Fibroblast of skin of scalp (primary cell): ENCODE results near the gene SMIM10. TPM values are rescaled to one million over a fixed set of nuclear protein-coding genes. Genes with fewer than 3 reads are reported as not detected.
"Not testable (repeated sequence)": the region's sequence is repeated elsewhere in the genome, so short reads cannot be mapped to it uniquely, and the experiment has no call there.

Experiments
- DNase-seq: peaks from one replicate; pipeline ENCODE4 v3.0.0-alpha.2; 2013
- polyA plus RNA-seq, 2 experiments: library from polyadenylated mRNA; unstranded; fragments of 120-200 nt; gene quantifications; one replicate each; pipeline ENCODE4 v1.2.1, GENCODE V29; 2013; ENCODE audit not compliant: insufficient read length in 2 of 2

SMIM10 gene
- 4.0 TPM for polyA plus RNA-seq (2013, experiment 1 of 2; ENCODE audit: insufficient read length)
- 5.2 TPM for polyA plus RNA-seq (2013, experiment 2 of 2; ENCODE audit: insufficient read length)

DNA sequence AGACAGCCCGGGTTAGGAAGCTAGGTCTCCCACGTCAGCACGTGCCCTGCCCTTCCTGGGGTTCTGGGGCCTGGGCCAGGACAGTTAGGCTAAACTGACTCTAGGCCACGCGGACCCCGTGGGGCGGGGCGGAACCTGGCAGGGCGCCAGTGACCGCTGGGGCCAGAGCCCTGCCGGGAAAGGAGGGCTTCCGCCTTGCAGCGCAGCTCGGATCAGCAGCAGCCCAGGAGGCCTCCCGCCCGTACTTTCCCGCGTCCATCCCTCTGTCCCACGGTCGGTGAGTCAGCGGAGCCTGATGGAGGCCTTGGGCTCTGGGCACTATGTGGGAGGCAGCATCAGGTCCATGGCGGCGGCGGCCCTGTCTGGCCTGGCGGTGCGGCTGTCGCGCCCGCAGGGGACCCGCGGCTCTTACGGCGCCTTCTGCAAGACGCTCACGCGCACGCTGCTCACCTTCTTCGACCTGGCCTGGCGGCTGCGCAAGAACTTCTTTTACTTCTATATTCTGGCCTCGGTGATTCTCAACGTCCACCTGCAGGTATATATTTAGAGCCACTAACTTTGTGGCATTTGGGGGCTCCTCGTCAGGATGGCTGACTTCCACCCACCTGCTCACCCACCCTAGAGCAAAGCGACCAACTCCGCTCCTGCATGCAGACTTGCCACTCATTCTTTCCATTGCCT is at the start of gene SMIM10:
Gene SMIM10 (plus strand): TSS at position 191 of the 681 bp plus-strand sequence. CDS start 105 bp downstream, at position 296.
- peak; percentile 75 for DNase-seq

DNA sequence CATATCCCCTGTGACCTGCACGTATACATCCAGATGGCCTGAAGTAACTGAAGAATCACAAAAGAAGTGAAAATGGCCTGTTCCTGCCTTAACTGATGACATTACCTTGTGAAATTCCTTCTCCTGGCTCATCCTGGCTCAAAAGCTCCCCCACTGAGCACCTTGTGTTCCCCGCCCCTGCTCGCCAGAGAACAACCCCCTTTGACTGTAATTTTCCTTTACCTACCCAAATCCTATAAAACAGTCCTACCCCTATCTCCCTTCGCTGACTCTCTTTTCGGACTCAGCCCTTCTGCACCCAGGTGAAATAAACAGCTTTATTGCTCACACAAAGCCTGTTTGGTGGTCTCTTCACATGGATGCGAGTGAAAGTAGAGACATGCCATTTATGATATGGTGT is 44.4 kb upstream of the SMIM10 start:
- not testable (repeated sequence) for DNase-seq

DNA sequence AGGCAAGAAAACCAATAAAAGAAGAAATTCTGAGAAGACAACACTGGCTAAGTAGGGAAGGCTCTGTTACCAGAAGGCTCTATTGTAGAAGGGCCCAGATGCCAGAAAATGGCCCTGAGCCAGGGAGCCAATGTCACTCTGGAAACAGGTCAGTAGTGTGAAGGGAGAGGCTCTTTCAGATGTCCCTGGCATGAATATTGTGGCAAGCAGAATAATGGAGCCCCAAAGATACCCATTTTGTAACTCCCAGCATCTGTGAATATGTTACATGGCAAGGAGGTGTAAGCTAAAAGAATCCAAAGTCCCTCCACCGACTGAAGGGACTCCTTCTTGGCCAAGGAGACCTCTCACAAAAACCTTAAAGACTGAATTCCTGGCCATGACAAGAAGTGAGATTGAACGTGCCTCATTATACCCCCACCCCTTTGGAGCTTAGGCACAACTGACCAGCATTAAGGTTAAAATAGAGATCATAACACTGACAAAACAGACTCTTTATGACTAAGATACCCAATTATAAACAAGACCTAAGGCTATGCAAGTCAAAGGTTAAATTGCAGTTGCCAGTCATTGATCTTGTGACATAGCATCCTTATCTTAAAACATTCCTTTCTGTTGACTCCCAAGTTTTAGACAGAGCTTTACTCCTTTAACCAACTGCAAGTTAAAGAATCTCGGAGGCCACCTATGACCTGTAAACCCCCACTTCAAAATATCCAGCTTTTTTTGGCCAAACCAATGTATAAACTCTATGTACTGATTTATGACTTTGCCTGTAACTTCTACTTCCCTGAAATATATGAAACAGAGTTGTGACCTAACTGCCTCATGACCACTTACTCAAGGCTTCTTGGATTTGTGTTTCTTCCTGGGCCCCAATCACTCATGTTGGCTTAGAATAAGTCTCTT is 42.2 kb upstream of the SMIM10 start:
- peak; percentile 22 for DNase-seq

DNA sequence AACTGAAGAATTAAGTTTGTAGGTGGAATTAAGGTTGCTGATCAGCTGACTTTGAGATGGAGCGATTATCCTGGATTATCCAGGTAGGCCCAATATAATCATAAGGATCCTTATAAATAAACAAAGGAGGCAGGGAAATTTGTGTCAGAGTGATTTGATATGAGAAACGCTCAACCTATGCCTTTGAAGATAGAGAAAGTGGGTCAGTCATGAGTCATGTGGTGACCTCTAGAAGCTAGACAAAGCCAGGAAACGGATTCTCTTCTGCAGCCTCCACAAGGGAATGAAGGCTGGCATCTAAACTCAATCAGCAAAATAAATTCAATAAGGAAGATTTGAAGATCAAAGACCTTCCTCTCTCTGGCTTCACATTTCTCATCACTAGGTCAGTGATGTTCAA is 41.5 kb upstream of the SMIM10 start:
- no peak for DNase-seq

DNA sequence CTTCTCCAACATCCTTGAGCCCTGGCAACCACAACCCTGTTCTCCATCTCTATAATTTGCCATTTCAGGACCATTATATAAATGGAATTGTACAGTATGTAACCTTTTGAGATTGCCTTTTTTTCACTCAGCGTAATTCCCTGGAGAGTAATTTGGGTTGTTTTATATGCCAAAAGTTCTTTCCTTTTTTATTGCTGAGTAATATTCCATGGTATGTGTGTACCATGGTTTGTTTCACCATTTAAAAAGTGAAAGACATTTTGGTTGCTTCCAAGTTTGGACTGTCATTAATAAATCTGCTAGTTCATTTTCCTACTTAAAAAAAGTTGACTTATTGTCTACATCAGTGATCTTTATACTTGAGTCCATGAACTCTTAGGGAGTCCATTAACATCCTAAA is 33.0 kb upstream of the SMIM10 start:
- no peak for DNase-seq

DNA sequence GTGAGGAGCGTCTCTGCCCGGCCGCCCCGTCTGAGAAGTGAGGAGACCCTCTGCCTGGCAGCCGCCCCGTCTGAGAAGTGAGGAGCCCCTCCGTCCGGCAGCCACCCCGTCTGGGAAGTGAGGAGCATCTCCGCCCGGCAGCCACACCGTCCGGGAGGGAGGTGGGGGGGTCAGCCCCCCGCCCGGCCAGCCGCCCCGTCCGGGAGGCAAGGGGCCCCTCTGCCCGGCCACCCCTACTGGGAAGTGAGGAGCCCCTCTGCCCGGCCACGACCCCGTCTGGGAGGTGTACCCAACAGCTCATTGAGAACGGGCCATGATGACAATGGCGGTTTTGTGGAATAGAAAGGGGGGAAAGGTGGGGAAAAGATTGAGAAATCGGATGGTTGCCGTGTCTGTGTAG is 30.4 kb upstream of the SMIM10 start:
- DNase-seq: not testable (repeated sequence)

DNA sequence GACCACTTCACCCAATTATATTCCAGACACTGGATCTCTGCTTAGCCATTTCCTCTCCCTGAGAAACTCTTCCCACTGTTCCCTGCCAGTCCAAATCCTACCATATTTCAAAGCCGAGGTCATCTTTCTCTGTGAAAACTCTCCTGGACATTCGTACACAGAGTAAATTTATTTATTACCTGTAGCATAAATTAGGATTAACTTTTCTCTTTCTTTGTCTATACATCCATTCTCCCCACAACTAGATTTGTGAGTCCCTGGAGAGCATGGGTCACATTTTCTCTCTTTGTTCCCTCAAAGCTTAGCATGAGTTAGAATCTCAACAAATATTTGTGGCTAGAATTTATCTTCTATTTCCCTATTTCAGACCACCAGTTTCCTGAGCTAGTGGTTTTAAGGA is 27.8 kb upstream of the SMIM10 start:
- DNase-seq: peak; percentile 17

DNA sequence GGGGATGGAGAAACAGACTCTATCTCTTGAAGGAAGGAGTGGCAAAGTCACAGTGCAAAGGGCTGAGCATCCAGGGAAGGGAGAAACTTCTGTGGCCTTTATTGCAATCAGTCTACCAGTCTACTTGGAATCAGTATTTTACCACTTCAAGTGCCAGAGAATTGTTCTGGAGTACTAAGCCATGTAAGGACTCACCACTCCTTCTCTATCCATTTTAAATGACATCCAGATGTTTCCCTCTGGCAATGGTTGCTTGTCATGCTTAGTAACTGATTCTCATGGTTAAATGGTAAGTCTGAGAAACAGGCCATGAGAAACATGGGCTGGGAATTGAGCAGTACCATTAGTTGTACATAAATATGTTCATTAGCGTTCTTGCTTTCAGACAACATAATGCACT is 21.1 kb upstream of the SMIM10 start:
- peak; percentile 38 for DNase-seq

DNA sequence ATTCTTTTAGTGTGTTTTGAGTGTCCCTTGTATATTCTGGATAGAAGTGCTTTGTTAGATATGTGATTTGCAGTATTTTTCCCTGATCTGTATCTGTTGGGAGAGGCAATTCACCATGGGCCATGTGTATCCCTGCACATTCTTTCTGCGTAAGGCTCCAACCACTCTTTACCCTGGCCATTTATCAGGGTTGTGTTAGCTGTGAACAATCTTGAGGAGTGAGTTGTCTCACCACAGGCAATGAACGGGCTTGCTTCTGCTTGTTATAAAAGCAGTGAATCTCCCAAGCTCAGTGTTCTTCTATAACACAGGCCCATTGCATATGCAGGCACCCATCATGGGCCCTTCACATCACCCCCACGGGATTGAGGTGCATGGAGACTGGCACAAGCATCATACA is 18.9 kb upstream of the SMIM10 start:
- DNase-seq: no peak

DNA sequence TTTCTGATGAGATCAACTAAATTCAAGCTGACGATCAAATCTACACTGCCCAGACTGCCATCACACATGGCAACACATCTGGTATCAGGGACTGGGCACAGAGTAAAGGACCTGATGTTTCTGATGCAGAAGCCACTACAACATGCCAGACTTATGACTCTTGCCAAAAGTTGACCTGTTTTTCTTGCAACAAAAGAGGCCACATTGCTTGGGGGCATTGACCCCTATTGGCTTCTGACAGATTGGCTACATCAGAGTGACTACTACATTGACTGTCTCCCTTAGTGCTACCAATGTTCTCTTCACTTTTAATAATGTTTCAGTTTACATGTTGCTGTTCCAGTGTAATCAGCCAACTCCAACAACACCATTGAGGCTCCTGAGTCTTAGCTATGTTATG is 15.3 kb upstream of the SMIM10 start:
- DNase-seq: no peak

DNA sequence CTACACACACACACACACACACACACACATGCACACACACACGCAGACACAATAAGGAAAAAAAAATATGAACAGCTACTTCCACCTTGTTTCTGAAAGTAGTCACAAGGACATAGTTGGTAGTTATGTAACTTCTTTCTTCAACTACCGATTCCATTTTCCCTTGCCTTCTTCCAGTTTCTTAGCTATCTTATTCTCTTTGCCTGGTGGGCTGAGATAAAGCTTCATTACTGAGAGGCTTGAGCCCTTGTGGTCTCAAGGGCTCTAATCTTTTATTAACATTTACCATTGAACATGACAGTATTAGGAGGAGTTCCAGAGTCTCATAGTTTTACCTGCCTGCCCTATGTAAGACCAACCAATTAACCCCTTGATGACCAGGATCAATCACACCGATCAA is 8.9 kb upstream of the SMIM10 start:
- DNase-seq: no peak

DNA sequence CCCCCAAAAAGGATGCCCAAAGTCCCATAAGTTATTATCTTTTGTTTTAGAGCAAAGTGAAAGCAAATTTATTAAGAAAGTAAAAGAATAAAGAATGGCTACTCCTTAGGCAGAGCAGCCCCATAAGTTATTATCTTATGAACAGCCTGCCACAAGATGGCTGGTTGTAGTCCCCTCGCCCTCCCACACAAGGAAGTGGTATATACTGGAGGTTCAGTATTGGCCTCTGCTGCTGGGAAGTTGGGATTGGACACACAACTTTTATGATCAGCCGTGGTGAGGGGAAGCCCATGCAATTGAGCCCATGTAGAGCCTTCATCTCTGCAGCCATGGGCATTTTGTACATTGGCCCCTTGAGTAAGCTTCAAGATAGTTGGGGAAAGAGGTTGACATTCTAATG is 8.0 kb upstream of the SMIM10 start:
- DNase-seq: no peak

DNA sequence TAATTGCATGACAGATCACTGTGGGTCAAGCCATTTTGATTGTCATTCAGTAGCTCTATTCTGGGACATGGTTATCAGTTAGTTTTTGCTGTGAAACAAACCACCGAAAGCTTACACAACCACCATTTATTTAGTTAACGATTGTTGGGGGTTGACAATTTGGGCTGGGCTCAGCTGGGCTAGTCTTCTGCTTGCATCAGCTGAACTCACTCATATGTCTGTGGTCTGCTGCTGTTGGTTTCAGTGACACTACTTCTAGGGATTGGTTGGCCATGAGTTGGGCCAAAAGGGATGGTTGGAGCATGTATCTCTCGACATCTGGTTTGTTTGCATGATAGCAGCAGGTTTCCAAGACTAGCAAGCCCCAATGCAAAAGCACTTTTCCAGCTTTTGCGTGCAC is 5.3 kb upstream of the SMIM10 start:
- DNase-seq: no peak

DNA sequence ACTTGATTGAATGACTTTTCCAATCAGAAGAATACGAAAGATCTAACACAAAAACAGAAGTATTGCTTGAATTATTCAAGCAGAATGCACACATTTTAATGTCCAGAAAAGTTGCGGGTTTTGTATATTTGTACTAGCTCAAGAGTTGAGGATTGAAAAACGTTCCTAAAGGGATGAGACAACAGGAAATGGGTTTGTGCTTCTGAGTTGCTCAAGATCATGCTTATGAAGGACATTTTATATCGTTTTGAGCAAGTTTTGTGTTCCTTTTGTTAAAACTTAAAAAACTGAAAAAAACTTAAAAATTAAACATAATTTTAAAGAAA is 353 bp upstream of the SMIM10 start:
- no peak for DNase-seq

DNA sequence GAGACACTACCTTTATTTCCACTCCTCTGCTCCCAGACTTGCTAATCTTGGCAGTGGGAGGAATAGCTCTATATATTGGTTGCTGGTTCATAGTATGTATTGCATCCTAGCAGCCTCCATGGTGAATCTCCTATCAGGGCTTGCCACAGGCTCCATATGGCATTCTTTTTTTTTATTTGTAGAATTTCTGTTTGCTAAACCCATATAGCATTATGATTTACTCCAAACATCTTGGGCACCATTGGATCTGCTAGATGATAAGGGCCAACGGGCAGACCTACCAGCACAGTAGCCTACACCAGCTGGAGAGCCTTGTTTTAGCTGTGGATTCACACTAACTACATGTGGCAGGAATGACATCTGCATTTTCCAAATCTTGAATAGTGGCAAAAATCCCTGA is 6.9 kb downstream of the SMIM10 start:
- no peak for DNase-seq

DNA sequence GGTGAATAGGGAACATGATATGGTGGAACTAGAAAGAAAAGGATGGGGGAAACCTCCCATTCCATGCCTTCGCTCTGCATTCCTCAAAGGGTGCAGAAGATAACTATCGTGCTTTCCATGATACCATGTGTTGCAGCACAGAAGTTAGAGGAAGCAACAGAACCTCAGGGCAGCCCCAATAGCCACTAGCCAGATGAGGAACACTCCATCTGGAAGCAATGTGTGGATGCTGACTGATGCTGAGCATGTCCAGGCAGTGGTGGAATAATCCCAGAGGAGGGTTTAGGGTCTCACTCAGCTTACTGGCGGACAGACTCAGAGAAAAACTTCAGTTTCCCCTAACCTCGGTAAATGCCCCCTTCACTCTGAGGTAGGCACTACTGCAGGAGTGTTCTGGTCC is 7.5 kb downstream of the SMIM10 start:
- no peak for DNase-seq

DNA sequence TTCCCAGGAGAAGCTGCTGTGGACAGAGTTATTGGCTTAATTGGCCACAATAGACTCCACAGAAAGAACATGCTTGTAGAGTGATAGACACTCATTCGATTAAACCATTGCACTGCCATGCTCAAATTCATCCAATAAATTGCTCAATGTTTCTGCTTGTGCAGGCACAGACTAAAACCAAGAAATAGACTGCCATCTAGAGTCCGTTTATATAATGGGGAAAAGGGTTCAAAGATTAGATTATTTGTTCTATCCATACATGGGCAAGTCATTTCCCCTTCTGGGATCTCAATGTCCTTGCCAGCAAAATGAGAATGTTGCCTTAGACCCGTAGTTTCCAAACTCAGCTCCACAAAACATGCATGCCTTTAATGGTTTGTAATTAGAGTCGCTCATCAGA is 8.7 kb downstream of the SMIM10 start:
- DNase-seq: peak; percentile 71

DNA sequence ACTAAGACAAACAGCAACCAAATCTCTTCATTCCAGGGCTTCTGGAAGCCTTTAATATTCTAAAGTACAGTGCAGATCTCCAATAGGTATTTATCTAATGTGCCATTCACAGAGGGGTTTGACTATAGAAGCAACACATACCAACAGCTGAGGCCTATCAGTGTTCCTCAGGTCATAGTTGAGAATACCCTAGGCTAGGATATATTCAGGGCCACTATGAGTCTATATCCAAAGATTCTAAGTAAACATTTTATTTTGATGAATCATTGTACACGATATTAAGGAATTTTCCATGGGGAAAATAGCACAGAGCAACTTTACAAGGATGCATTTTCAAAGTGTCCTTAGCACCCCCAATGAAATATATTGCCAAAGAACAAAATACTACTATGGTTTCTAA is 9.7 kb downstream of the SMIM10 start:
- DNase-seq: peak; percentile 50

DNA sequence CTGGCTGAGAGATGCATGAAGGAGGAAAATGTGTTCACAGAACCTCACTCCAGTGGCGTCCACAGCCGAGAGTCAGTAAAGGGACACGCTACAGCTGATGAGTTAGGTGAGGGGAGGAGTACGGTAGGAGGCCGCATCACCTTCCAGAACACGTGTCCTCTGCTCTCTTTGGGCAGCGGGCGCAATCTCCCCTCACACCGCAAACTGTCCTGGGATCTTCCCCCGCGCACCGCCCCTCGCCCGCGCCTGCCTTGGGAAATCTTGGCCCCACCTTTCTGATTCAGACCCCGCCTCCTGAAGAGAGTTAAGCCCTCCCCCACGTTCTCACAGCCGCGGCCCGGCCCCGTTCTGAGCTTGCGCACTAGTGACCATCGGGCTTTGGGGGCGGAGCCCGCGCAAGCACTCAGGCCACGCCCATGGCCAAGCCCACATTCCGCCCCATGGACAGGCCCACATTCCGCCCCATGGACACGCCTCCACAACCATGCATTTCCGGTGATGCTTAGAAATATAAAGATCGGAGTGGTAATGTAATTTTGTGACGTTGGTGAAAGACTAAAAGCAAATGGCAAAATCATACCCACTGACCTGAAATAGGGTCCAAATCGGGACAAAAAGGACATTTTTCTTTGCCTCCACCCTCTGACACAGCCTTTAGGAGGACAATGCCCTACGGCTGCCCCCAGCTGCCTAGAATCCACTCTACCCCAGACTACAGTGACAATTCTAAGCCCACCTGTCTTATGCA is 13.3 kb downstream of the SMIM10 start:
- DNase-seq: peak; percentile 91

DNA sequence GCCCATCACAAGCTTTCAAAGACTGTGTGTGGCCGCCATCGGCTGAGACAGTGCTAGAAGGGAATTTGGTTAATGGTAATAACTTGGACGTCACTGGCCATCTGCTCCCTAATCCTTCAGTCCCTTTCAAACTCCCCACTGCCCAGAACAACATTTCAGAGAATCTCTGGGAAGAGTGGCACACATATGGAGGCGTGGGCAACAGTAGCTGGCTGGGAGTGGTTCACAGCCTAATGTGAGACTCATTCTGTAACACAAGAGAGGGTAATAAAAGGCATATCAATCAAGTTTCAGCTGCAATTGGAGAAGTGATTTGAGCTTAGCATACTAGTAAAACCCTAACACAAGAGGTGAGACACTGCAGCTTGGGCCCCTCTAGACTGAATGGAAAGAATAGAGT is 15.4 kb downstream of the SMIM10 start:
- no peak for DNase-seq

DNA sequence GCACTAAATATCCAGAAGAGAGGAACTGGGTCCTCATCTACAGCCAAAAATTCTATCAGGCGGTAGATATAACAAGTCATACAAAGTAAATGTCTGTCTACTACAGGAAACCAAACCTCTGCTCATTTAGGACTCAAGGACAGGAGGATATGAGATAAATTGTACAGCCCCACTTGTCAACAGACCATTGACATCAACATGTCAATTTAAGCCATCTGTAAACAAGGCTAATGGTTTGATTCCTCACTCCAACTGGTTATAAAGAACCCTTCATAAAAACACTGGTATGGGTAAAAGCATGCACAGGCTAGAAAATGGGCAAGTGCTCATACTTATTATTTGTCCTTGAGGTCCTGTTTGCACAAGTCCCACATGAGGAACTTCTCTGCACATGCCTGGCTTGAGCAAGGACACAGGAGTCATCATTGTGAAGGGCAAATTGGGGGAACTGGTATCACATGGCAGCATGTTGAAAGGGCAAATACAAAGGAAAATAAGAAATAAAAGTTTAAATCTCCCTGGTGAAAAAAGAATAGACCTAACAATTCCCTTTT is 18.3 kb downstream of the SMIM10 start:
- DNase-seq: no peak

DNA sequence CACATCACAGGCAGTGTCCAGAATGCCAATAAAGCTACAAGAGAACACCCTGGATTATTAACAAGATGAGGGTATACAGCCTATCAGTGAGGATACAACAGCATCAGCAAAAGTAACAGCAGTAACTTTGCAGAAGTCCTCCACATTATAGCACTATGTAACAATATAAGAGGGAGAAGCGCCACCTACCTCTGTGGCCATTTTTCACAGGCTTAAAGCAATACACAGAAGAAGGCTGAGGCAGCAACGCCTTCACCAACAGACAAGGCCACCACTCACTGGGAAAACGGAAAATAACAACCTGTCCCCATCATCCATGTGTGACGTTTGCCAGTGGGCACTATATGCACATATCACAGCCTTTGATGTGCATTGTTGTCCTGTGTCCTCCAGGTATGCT is 19.0 kb downstream of the SMIM10 start:
- no peak for DNase-seq

DNA sequence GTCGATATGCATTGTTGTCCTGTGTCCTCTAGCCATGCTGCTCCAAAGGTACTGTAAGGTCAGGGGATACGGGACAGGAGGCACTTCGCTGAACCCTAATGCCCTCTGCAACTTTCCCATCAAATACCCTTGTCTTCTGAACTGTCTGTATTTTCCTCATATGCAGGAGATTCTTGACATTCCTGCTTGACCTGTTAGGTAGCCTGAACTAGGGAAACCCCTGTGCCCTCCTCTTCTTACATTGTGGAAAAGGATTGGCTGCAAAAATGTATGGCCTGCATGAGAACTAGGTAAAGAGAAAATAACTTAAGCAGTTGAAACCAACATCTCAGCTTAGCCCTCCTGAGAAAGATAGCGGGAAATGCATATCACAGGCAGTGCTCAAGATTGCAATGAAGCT is 20.1 kb downstream of the SMIM10 start:
- no peak for DNase-seq
